ENCODE results near the gene SMIM29.
"Not testable (repeated sequence)": the region's sequence is repeated elsewhere in the genome, so short reads cannot be mapped to it uniquely, and the experiment has no call there.

The SMIM29 gene

GRCh38 chr6:34247481-34248197 lies 1.2 kb downstream of the SMIM29 start:
- no peak overlapping the region for H3K4me3 ChIP-seq (ENCODE audit: low read depth, low read length)
- no peak for TF ChIP-seq CTCF (IDR thresholded peaks at IDR 0.05; ENCODE audit: borderline replicate concordance, insufficient read depth, low read depth, low read length)

- peak; percentile 76 for TF ChIP-seq CTCF (IDR thresholded peaks at IDR 0.05; ENCODE audit: borderline replicate concordance, insufficient read depth, low read depth, low read length)
- H3K4me3 ChIP-seq (ENCODE audit: low read depth, low read length), result no peak overlapping the region
These were observed 2.0 kb downstream of the SMIM29 start for GRCh38 chr6:34246563-34247391.

GRCh38 chr6:34246249-34246562 lies 2.6 kb downstream of the SMIM29 start:
- H3K4me3 ChIP-seq (ENCODE audit: low read depth, low read length), result no peak overlapping the region
- TF ChIP-seq CTCF (IDR thresholded peaks at IDR 0.05; ENCODE audit: borderline replicate concordance, insufficient read depth, low read depth, low read length), result no peak

- H3K4me3 ChIP-seq (ENCODE audit: low read depth, low read length), result not testable (repeated sequence)
These were observed 3.1 kb downstream of the SMIM29 start for GRCh38 chr6:34245761-34246140.

- H3K4me3 ChIP-seq (ENCODE audit: low read depth, low read length), result not testable (repeated sequence)
These were observed 3.6 kb downstream of the SMIM29 start for GRCh38 chr6:34245032-34245760.

- no peak overlapping the region for H3K4me3 ChIP-seq (ENCODE audit: low read depth, low read length)
- TF ChIP-seq CTCF (IDR thresholded peaks at IDR 0.05; ENCODE audit: borderline replicate concordance, insufficient read depth, low read depth, low read length), result peak; percentile 54
These were observed 4.6 kb downstream of the SMIM29 start for GRCh38 chr6:34243901-34244884.

- TF ChIP-seq CTCF (IDR thresholded peaks at IDR 0.05; ENCODE audit: borderline replicate concordance, insufficient read depth, low read depth, low read length), result no peak
- H3K4me3 ChIP-seq (ENCODE audit: low read depth, low read length), result no peak overlapping the region
These were observed 5.6 kb downstream of the SMIM29 start for GRCh38 chr6:34243131-34243771.

All from GM12875 (cell line).